H54 (cell line): ENCODE measurements around the gene CCDC15.
"Not testable (repeated sequence)": the region's sequence is repeated elsewhere in the genome, so short reads cannot be mapped to it uniquely, and the experiment has no call there.

Experiments
- DNase-seq: peaks from one replicate; pipeline ENCODE4 v3.0.0; 2011; ENCODE audit warnings: low spot score, mixed read lengths; ENCODE audit not compliant: insufficient read length
- FAIRE-seq: peaks from 3 replicates; lab custom pipeline; 2011; peaks lifted over from hg19 to GRCh38; lab: Jason Lieb, UNC
- POLR2A ChIP-seq: IDR thresholded peaks from 2 replicates; pipeline ENCODE4 v1.6.1; 2011; ENCODE audit warnings: low read depth, mild to moderate bottlenecking, low read length

The CCDC15 gene

GRCh38 chr11:125082611-125083311 is 128.8 kb downstream of the CCDC15 start:
- FAIRE-seq, result peak; percentile 96
- no peak for TF ChIP-seq POLR2A
- DNase-seq, result peak; percentile 66

GRCh38 chr11:125083312-125084056 is 129.5 kb downstream of the CCDC15 start:
- no peak for TF ChIP-seq POLR2A
- no peak for DNase-seq
- no peak for FAIRE-seq

- DNase-seq (no peak), FAIRE-seq (no peak)
- TF ChIP-seq POLR2A, result no peak
Measured at GRCh38 chr11:125084057-125084416, 130.0 kb downstream of the CCDC15 start.

- DNase-seq (no peak), FAIRE-seq (no peak)
- TF ChIP-seq POLR2A, result no peak
Measured at GRCh38 chr11:125084761-125085231, 130.8 kb downstream of the CCDC15 start.

- no peak for FAIRE-seq
Measured at GRCh38 chr11:125085301-125086081, 131.5 kb downstream of the CCDC15 start.

GRCh38 chr11:125086633-125087296 is 132.8 kb downstream of the CCDC15 start:
- FAIRE-seq (no peak), DNase-seq (no peak)
- no peak for TF ChIP-seq POLR2A

More at GRCh38 chr11:125085301-125086081, 131.5 kb downstream of the CCDC15 start:
- DNase-seq, result no peak
- TF ChIP-seq POLR2A, result no peak

GRCh38 chr11:125088123-125088522 is 134.1 kb downstream of the CCDC15 start:
- DNase-seq, result no peak
- no peak for TF ChIP-seq POLR2A
- no peak for FAIRE-seq

- FAIRE-seq (no peak), DNase-seq (no peak)
- TF ChIP-seq POLR2A, result no peak
Measured at GRCh38 chr11:125088576-125089455, 134.8 kb downstream of the CCDC15 start.

- FAIRE-seq, DNase-seq: not testable (repeated sequence)
Measured at GRCh38 chr11:125089481-125089880, 135.5 kb downstream of the CCDC15 start.

GRCh38 chr11:125090151-125090550 is 136.1 kb downstream of the CCDC15 start:
- not testable (repeated sequence) for DNase-seq, FAIRE-seq

GRCh38 chr11:125090816-125091215 is 136.8 kb downstream of the CCDC15 start:
- no peak for FAIRE-seq
- no peak for DNase-seq
- TF ChIP-seq POLR2A, result no peak
